Amniotic epithelial cell (primary cell): ENCODE results near the gene CLEC16A.

Experiments
- DNase-seq: peaks from one replicate; pipeline ENCODE4 v3.0.0-alpha.2; 2010; ENCODE audit warnings: low read depth

Gene CLEC16A

GRCh38 chr16:11162586-11163268 is 218.4 kb downstream of the CLEC16A start:
- peak; percentile 60 for DNase-seq

DNA sequence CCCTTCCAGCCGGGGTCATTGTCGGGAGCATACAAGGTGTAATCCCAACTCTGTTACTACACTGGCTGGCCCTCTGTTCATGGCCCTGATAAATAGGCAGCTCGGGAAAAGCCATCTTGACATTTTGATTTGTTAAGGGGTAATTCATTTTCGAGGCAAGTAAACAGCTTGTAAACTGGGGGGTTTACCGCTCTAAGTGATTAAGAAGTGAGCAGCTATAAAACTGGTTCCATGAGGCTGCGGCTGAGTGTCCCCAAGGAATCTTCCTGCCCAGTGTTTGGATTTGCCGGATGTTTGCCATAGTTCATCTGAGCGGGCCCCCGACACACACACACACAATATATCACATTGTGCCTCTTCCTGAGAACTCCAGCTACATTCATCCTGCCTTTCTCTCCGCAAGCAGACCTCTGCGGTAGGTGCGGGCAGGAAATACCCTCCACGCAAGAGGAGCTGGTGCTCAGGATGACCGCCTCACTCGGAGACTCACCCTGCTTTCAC is 219.4 kb downstream of the CLEC16A start:
- DNase-seq, result no peak

DNA sequence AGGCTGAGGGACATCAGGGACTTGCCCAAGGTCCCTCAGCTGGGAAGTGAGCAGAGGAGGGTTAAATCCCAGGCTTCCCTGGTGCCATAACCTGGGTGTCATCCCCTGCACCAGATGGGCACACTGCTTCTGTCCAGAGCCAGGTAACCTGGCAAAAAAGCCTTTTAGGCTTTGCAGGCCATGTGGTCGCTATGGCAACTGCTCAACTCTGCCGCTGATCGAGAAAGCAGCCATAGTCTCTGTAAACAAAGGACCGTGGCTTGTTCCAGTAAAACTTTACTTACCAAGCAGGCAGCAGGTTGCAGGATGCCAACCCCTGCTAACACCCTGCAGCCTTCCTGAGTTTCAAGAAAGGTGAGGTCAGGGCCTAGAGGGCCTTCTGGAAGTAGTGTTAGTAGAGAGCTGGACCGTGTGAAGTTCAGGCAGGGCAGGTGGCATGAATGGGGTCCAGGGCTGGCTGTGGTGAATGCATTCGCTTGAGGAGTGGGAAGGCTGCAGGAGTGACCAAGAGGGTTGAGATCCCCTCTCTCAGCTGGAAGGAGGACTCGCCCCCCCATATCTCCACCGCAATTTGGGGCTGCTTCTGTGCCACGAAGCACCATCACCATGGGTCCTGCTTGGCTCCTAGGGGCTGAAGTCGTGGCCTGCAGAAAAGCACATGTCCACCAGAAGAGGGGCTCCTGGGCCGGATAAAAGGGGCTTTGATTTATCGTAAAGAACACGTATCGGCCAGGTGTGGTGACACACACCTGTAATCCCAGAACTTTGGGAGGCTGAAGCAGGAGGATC is 220.3 kb downstream of the CLEC16A start:
- DNase-seq, result no peak

DNA sequence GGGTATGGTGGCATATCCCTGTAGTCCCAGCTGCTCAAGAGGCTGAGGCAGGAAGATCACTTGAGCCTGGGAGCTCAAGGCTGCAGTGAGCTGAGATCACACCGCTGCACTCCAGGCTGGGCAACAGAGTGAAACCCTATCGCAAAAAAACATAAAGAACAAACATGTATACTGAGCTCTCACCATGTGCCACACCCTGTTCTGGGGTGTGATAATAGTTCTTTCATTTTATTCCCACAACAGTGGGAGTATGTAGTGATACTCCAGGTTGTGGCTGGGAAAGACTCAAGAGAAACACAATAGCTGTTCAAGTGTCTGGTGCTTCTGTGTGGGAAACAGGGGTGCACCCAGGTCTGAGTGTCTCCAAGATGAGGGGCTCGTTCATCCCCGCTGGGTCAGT is 221.0 kb downstream of the CLEC16A start:
- DNase-seq, result no peak

GRCh38 chr16:11165894-11166665 is 221.7 kb downstream of the CLEC16A start:
- no peak for DNase-seq

GRCh38 chr16:11167581-11167980 is 223.2 kb downstream of the CLEC16A start:
- no peak for DNase-seq

- DNase-seq, result no peak
Measured at GRCh38 chr16:11168386-11169051, 224.2 kb downstream of the CLEC16A start.

DNA sequence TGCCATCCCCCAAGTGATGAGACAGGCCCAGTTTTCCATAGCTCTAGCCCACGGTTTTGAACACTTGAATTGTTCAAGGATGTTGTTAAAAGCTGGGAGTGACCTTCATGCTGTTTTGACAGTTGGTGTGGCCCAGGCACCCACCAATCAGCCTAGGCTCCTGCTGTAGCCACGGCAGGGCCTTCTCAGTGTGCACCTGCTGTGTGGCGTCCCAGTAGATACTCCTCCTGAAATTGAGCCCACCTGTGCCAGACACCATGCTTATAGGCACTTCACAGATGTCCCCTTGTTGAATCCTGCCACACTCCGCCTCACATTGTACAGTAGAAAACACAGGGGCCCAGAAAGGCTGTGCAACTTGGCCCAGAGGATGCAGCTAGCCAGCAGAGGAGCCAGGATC is 225.3 kb downstream of the CLEC16A start:
- DNase-seq, result no peak

- no peak for DNase-seq
Measured at GRCh38 chr16:11170201-11170600, 225.8 kb downstream of the CLEC16A start.

DNA sequence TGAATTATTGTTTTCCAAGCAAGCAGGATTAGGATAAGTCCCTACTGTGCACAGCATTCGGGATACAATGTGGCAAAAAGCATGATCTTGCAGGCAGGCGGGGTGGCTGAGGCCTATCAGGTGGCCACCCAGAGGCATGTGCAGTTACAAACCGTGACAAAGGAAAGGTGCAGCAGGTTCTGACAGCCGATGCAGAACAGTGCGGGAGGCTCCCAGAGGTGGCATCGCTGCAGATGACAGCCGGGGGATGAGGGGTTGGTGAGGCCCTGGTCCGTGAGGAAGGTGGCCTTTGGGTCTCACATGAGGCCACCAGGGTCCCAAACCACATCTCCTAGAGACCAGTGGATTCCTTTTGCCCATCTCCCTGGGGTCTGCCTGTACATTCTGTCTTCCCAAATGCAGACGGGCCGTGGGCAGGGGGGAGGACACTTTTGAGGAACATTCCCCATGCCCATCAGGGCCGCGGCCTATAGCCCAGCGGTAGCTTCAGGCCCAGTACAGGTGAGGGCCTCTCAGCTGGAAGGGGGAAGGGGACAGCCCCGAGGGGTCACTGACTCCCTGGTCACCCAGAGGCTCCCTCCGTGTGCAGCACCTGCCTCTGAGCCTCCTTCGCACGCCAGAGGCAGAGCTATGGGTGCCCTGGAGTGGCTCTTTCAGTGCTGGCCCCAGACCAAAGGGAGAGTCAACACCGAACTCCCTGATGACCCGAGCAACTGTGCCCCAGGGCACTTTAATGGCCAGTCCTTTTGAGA is 226.5 kb downstream of the CLEC16A start:
- no peak for DNase-seq

GRCh38 chr16:11171448-11171709 is 227.0 kb downstream of the CLEC16A start:
- DNase-seq, result no peak

- DNase-seq, result no peak
Measured at GRCh38 chr16:11171757-11172299, 227.5 kb downstream of the CLEC16A start.

DNA sequence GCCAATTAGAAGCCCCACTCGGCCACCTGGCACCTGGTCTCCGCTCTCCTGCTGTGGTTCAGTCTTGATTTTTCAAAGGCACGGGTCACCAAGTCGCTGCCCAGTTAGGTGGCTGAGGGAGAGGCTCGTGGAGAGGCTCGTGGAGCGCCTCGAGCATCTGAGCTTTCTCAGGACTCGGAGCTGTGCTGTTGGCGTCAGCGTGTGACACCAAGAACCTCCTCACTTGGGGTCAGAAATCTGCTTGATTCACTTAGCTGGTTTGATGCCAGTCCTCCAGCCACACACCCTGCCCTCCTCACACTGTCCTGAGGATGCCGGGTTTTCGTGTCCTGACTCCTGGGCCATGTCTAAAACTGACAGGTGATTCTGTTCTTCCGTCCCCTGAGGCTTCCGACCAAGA is 229.1 kb downstream of the CLEC16A start:
- no peak for DNase-seq

DNA sequence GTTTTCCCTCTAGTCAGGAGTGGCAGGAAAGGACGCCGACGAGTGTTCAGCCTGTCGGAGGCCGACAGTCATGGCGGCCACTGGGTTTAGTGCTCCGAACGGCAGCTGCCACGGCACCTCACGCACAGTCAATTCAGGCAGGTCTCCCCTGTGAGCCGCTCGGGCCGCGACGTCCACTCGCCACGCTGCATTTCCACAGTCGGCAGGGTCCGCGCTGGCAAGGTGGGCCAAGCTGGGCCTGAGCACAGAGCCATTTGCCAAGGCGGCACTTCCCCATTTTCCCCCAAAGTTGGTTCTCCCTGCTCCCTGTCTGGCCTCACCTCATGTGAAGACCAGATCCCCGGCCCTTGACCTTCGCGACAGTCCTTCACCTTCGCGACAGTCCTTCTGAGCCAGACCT is 229.8 kb downstream of the CLEC16A start:
- DNase-seq, result no peak

DNA sequence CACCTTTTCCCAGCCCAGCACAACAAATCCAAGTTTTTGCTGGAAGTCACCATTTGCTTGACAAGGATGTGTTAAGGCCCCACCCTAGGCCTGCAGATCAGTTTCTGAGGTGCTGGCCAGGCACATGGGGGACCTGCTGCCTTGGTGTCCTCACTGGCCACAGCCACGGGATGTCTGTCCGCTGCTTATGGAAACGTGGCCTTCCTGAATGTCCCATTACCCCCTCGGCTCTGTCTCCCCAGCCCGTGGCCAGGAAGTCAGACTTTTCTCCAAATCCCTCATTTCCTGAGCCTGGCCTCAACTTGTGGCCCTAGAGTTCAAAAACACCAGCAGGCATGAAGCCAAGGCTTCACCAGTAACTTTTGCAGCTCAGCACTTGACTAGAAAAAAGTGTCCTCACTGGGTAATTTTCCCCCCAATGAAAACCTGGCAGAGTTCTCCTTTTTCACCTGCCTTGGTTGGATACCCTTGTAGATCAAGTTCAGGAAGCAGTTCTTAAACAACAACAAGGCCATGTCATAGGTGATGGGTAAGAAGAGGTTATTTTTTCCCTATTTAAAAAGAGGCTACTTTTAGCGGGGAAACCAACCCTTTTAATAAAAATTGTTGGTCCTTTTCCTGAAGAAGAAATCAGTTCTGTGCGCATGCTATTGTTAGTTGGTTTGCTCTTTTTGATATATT is 230.9 kb downstream of the CLEC16A start:
- no peak for DNase-seq

GRCh38 chr16:11175787-11176341 is 231.5 kb downstream of the CLEC16A start:
- DNase-seq, result no peak

DNA sequence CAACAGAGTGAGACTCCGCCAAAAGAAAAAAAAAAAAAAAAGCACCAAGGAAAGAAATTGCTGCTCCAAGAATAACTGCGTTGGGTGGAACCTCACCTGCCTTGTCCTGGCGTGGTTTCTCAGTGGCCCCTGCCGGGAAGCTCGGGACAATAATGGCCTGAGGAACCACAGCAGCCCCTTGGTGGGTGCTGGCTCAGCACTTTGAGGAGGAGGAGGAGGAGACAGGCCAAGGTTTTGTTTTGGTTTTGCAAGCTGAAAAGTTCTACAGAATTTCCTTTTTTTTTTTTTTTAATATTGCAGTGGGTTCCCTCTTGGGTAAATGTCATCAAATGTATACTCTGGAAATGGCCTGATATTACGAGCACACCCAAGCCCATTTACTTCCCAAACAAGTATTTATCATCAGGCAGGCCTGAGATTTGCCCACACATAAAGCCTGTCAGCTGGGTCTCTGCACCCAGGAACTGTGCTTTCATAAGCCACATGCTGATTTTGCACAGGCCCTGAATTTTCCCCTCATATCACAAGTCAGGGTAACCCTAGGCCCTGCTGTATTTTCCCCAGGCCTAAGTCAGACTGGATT is 233.3 kb downstream of the CLEC16A start:
- DNase-seq, result no peak

- DNase-seq, result no peak
Measured at GRCh38 chr16:11178424-11178823, 234.1 kb downstream of the CLEC16A start.

DNA sequence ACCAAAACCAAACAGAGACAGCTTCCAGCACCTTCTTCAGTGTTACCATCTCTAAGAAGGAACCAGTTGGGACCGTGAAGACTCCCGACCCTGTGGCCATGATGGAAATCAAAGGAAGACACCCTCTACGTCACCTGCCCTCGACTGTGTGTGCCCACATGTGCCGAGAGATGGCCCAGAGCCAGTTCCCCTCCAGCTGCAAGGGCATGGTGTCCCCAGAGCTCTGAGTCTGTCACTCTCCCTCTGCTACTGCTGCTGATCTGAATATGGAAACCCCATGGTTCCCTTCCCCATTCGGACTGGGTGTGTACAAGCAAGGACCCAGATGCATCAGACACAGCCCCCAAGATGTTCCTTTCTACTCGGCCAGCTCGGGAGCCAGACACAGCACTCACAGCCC is 235.2 kb downstream of the CLEC16A start:
- no peak for DNase-seq

- no peak for DNase-seq
Measured at GRCh38 chr16:11180489-11180888, 236.1 kb downstream of the CLEC16A start.
